GM21619 (cell line): ENCODE measurements around the gene ATP8A2.
"Not testable (repeated sequence)": the region's sequence is repeated elsewhere in the genome, so short reads cannot be mapped to it uniquely, and the experiment has no call there.

Experiments
- ATAC-seq: cut with Tn5 transposase; IDR thresholded peaks from one replicate; pipeline ENCODE4 v1.9.1; 2021; ENCODE audit not compliant: unreplicated experiment

Gene ATP8A2

DNA sequence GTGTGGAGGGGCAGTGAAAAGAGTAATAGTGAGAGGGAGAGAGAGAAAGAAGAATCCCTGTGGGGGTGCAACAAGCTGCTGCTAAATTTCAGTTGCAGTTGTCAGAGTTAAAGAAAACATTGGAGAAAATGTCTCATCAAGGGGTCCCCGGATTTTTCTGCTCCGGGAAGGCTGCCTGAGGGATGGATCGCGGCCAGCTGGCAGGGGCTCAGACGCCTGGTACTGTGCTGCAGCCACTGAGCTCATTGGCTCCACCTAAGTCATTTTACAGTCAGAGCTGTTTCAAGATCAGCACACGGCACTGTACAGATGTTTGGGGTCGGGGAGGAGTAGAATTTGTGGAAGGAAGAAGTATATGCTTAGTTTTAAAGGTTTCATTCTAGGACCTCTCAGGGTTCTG lies 573.8 kb downstream of the ATP8A2 start:
- no peak for ATAC-seq

DNA sequence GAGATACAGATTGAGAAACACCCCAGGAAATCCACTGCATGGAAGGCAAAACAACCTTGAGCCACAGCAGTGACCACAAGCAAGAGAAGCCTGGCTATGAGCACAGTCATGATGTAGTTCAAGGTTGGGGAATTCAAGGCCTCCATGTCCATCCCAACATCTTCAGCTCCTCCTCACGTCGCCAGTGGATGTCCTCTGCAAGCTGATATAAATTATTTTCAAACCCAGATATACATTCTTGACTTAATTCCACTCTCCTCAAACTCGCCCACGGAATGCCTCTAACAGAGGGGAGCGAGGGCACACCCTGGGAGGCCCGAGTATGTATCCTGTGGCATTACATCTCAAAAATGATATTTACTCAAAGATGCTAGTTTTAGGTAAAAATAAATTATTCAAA lies 574.5 kb downstream of the ATP8A2 start:
- ATAC-seq: no peak

DNA sequence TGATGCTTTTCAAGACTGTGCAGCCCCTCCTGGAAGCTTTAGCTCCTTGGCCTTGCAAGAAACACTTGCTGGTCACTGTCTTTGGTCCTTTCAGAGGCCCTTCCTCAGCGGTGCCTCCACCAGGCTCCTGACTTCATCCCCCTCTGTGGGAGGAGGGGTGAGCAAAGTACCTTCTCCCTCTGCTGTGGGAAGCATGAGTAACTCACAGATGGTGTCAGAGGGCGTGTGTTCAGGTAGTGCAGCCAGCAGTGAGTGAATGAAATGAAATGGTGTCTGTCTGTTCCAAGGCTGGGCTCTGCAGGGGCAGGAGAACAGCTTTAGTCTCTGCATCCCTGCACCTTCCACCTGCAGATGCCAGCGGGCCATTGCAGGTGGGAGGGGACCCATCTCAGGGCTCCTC lies 577.1 kb downstream of the ATP8A2 start:
- ATAC-seq: no peak

- ATAC-seq: no peak
Observed at GRCh38 chr13:25951831-25952230, 580.1 kb downstream of the ATP8A2 start.

DNA sequence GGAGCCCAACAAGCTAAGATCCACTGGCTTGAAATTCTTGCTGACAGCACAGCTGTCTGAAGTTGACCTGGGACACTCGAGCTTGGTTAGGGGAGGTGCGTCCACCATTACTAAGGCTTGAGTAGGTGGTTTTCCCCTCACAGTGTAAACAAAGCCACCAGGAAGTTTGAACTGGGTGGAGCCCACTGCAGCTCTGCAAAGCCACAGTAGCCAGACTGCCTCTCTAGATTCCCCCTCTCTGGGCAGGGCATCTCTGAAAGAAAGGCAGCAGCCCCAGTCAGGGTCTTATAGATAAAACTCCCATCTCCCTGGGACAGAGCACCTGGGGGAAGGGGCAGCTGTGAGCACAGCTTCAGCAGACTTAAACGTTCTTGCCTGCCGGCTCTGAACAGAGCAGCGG lies 582.3 kb downstream of the ATP8A2 start:
- ATAC-seq: not testable (repeated sequence)

GRCh38 chr13:25954943-25955342 lies 583.2 kb downstream of the ATP8A2 start:
- ATAC-seq: not testable (repeated sequence)

DNA sequence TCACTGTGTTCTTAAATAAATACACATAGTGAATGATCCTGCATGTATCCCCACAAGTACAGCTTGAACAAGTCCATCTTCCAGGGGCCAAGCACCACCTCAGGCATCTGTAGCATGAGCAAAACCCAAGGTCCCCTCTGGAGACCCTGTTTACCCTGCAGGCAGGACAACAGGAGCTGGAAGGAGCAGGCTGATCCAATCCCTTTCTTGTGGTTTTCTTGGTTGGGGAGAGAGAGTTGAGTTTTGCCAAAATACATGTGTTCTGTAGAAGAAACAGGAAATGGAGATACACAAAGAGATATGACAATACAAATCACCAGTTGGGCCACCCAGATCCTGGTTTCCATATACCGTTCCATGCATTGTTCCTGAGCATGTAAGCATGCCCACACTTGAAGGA lies 587.2 kb downstream of the ATP8A2 start:
- ATAC-seq: no peak

- no peak for ATAC-seq
Observed at GRCh38 chr13:25961294-25961693, 589.5 kb downstream of the ATP8A2 start.

DNA sequence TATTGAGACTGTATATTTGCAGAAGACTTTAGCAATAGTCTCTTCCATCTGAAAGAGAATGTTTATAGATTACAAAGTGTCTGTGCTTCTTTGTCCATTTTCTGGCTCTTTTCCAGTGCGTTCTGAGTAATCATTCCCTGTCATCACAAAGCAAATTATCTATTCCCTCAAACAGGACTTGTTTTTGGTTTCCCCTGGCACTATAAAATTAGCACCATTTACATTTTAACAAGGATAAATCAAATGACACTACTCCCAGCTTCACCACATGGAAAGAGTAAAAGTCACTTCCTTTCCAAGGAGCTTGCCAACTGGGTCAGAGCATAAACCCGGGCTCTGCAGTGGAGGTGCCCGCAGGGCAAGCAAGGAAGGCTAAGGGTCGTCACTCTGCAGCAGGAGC lies 591.9 kb downstream of the ATP8A2 start:
- ATAC-seq: no peak

DNA sequence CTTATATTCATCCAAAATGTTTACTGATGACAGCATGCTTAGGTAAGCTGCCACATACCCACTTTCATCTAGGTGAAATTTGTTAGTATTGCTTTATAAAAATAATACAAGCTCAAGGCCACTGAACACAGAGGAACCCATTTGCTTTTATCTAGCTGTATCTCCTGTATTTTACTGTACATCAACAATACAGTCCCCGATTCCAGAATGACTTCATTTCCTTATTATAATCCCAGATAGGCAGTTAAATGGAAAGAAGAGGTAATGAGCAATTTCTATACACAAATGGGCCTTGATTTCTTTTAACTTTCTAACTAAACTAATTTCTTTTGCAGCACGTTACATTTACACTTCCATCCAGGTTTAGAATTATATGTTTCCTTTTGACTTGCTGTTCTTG lies 593.8 kb downstream of the ATP8A2 start:
- ATAC-seq: no peak

- no peak for ATAC-seq
Observed at GRCh38 chr13:25966086-25966485, 594.3 kb downstream of the ATP8A2 start.

DNA sequence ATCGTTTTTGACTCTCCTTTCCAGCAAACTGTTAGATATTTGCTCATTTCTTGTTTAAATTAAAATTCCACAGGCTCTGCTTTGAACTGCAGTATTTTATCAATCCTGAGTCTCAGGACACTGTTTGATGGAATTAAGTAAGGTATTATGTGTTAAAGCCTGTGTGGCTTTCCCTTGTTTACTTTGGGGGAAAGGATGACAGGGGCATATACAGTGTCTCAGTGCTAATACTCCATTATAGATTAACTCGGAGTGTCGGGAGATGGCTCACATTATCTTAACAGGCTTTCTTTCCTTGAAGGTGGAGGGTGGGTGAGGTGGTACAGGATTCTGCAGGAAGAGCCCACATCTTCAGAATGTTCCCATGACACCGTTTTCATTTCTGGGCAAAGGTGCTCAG lies 595.4 kb downstream of the ATP8A2 start:
- no peak for ATAC-seq

DNA sequence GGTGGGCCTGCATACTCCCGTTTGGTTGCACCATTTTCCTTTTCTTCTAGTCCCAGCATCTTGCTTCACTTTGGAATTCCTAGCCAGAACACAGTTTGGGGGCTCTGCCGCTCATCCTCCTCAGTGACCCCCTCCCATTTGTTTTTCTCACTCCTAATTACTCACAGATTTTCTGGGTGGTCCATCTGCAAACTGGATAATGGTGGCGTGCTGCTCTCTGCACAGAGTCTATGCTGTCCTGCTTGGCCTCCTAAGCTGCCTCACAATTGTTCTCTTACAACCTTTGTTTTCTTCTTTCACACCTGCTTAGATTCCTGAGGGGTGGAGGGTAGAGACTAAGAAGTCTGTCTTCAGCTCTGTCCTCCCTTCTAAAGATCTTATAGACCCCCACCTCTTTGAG lies 599.3 kb downstream of the ATP8A2 start:
- no peak for ATAC-seq

- no peak for ATAC-seq
Observed at GRCh38 chr13:25971459-25972145, 599.8 kb downstream of the ATP8A2 start.

- ATAC-seq: no peak
Observed at GRCh38 chr13:25973085-25973484, 601.3 kb downstream of the ATP8A2 start.

DNA sequence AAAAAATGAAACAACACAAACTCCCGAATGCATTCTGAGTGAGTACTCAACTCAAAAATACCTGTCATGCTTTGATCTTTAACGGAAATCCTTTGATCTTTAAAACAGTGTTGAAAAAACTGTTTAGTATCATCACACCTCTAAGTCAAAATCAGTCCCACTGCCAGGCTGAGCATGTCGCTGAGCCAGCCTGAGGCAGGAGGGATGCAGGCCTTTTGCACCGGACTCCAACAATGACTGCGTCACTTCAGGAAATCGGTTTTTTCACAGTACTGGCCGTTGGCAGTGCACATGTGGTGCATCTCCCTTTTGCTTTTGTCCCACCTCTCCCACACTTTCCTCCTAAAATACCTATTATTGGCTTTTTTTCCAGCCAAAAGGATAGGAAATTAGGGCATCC lies 601.8 kb downstream of the ATP8A2 start:
- ATAC-seq: no peak

DNA sequence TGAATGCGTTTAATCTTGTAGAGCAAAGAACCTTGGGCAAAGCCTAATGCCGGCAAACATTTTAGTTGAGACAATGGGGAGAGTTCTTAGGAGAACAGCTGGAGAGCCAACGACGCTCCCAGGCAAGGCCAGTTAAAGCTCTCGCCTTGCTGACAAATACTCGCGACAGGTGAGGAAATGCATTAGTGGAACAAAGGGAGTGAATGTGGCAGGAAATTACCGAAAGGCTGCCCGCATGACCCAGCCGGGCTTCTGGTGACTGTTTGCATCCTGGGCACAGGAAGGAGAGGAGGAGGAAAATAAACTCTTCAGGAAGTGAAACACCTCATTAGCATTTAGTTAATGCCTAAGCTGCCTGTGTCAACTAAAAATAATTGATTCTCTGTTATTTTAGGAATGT lies 605.4 kb downstream of the ATP8A2 start:
- no peak for ATAC-seq

DNA sequence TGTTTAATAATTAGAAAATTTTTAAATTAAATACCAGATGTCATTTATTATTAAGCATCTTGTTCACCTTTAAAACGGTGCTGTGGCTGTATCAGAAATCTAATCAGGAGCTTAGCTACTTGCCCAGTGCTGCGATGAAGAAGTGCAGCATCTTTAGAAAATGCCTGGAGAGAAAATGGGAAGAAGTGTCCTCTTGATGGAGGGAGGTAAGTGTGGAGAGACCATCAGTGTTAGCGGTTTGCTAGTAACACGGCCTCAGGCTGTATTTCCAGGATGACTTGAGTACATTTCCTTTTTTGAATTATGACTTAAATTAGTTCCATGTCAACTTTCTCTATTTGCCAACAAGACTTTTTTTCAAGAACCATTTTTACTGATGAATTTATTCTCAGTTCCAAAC lies 605.9 kb downstream of the ATP8A2 start:
- no peak for ATAC-seq

DNA sequence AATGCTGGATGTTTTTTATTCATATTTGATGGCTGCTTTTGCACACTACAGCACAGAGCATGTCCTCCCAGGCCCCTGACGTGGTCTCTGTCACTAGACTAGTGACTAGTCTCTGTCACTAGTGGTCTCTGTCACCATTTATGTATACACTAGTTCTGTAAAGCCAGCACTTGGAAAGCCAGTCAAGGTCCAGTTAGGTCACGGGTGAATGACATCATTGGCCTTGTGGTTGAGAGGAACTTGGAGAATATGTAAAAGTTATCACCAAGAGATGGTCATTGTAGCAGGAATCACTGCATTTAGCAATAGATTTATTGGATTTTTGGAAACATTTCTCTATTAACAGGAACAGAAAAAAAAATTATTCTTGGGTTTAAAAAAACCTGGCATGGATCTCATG lies 607.2 kb downstream of the ATP8A2 start:
- no peak for ATAC-seq

DNA sequence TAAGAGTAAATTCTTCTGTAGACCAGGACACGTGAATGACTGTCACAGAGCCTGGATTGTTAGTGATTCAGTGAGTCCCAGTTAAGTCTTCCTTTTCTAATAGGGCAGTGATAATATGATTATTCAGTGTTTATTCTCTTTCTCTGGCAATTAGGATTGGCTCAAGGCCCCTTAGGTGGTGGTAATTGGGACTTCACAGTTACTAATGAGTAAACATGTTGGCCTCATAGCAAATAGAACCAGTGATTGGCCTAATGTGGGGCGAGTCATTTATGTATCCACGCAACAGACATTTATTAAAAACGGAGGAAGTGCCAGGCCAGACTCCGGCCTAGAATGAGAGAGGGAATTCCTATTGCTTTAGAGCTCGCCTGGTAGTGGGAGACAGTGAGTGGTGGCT lies 607.6 kb downstream of the ATP8A2 start:
- no peak for ATAC-seq

- ATAC-seq: no peak
Observed at GRCh38 chr13:25980255-25980654, 608.5 kb downstream of the ATP8A2 start.

DNA sequence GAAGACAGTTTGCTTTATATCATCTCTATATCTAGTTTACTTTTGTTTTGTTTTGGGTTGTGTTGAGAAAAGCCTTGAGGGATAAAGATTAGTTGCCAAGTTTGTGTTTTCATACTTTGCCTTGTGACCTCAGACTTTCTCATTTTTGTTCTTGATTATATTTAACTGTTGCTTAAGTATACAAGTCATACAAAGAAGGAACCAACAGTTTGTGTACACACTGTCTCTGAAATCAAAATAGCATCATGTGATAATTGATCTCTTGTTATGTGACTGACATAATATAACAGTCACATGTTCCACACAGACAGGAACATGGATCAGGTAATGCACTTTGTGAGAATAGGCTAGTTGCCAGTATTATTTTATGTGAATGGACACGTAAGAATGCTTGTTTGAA lies 609.3 kb downstream of the ATP8A2 start:
- ATAC-seq: no peak

DNA sequence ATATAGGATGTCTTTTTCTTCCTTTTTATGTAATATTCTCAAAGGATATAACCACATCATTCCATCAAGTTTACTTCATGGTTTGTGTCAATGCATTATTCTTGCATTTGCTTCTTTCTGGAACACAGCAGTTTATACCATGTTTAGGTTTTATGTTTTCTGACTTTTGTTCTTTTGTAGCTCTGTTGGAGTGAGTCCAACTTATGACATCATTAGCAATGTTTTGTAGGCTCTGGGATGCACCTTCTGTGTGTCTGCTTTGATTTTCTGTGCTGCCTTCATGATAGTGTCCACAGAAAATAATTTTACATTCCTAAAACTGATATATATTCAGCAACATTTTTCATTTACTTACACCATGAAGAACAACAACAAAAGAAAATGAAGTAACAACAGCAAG lies 611.1 kb downstream of the ATP8A2 start:
- ATAC-seq: no peak
